Measurements from ENCODE around the gene ZCCHC9.

The ZCCHC9 gene

GRCh38 chr5:81355291-81356251 is 54.2 kb downstream of the ZCCHC9 start:
- no peak for DNase-seq (ENCODE audit: low read depth)

- no peak for DNase-seq (ENCODE audit: low read depth)
Observed at GRCh38 chr5:81359108-81359507, 57.7 kb downstream of the ZCCHC9 start.

- DNase-seq (ENCODE audit: low read depth): no peak
Observed at GRCh38 chr5:81359881-81360280, 58.5 kb downstream of the ZCCHC9 start.

- DNase-seq (ENCODE audit: low read depth): no peak
Observed at GRCh38 chr5:81360640-81361039, 59.3 kb downstream of the ZCCHC9 start.

GRCh38 chr5:81361600-81361999 is 60.2 kb downstream of the ZCCHC9 start:
- no peak for DNase-seq (ENCODE audit: low read depth)
